ENCODE results near the gene MEGF11.

Gene MEGF11

GRCh38 chr15:66214246-66214645, 39.3 kb downstream of the MEGF11 start:
- no peak for DNase-seq

GRCh38 chr15:66212563-66212921, 41.0 kb downstream of the MEGF11 start:
- no peak for DNase-seq

DNA sequence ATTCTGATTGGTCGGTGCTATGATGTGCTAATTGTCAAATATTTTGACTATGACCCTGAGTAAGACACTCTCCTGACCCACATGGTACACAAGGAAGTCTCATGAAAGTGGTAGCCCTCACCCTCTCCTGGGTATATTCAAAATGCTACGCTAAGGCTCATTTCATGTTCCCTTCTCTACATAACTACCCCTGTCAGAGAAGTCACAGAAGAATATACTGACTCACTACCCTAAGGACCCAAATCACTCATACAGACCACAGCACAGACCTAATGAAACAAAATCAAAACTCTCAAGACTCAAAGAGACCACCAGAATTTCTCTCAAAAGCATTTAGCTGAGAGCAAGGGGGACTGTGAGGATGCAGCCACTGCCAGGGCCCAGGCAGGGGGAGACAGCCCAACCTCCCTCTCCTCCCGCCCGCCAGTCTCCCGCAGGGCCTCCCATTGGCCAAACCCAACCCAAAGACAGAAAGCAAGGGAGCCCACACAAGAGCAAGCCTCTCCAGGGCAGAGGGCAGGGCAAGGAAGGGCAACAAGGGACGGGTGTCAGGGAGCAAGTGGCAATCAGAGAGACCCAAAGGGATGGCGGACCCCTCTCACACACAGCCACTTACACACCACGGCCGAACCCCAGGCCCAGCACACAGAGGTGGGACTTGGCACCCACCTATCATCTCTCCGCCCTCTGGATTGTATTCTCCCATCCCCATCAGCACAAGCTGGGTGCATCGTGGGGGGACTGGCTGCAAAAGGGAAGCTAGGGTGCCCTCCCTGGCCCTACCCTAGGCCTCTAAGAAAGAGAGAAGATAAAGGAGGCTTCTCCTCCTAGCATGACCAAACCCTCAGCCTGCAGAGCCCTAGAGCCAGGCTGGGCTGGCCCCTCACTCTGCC, 41.6 kb downstream of the MEGF11 start:
- DNase-seq, result no peak

DNA sequence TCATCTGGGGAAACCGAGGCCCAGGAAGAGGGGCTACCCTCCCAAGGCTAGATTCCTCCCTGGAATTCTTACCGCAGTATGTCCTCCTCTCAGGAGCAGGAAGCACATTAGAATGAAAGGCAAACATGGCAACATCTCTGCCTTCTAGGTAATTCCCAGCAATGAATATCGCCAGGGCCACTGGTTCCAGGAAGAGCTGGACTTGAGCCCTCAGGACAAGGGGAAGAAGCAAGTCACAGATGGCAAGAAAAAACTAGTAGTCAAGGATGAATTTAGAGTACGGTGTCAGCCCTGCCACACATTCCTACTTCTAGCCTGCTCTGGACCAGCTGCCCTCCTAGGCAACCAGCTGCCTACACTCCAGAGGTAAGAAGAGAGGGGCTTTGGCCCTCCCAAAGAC, 42.9 kb downstream of the MEGF11 start:
- DNase-seq, result no peak

DNA sequence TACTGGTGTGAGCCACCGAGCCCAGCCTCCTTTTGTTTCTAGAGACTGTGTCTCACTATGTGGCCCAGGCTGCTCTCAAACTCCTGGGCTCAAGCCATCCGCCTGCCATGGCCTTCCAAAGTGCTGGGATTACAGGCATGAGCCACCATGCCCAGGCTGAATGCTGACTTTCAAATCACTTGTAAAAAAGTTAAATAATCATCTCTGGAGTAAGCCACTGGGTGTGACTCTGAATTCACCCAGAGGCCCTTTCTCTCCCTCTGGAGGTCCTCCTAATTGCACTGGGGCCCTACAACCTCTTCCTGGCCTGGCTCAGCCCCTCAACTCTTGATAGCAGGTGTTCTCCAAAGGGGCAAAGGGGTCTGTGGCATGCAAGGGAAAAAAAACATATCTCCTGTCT, 54.8 kb downstream of the MEGF11 start:
- DNase-seq, result no peak

- peak; percentile 2 for DNase-seq
These were observed 56.9 kb downstream of the MEGF11 start for GRCh38 chr15:66196602-66197001.

DNA sequence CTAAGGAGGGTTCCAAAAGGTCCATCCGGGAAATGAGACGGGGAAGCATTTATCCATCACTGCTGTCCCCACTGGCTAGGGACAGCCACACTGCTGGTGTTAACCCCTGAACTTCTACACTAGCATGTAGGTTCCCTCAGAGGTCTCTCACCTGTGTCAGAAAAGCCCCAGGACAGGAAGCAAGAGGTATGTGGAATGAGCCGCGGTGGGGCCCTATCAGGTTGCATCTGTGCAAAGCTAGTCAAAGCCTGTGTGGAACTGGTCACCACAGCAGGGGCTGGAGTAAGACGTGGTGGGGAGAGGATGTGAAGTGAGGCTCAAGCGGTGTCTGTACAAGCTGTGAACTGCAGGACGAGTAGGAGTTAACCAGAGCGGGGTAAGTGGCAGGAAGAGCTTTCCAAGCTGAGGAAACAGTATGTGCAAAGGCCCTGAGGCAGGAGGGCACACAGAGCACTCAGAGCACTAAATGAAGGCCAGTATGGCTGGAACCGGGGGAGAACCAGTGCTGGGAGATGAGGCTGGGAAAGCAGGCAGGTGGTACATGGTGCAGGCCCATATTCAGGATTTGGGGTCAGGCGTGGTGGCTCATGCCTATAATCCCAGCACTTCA, 57.8 kb downstream of the MEGF11 start:
- DNase-seq, result no peak

DNA sequence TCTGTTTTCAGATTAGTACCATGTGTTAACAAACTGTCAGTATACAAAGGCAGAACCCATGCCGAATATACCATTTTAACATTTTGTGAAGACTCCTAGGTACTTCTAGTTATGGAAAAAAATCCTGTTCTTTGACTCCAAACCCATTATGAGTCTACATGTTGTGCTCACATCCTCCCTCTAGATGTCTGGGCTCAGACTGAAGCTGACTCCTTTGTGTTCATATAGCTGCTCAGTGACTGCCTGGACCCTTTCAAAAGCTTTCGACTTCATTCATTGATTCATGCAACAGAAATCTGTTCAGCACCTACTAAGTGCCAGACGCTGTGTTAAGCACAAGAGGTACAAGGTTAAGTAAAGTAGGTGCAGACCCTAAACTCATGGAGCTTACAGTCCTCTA, 60.5 kb downstream of the MEGF11 start:
- DNase-seq, result no peak

GRCh38 chr15:66190746-66191145, 62.8 kb downstream of the MEGF11 start:
- DNase-seq, result no peak

- no peak for DNase-seq
These were observed 64.3 kb downstream of the MEGF11 start for GRCh38 chr15:66189291-66189690.

- DNase-seq, result no peak
These were observed 65.1 kb downstream of the MEGF11 start for GRCh38 chr15:66188464-66188863.

DNA sequence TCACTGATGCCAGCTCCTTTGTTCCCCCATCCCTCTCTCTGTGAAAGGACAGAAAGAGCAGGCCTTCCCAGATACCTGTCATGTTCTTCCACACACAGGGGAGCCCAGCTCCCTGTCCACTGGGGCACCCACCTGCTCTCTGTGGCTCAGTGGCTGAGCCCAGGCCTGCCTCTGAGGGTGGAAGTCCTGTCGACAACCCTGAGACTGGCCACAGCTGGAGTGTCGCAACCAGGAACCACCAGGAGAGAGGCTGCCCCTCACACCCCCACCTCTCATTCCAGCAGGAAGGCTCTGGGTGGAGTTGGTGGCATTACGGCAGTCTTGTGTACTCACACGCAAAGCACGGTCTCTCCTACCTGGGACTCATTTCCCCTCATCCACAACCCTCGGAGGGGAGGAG, 66.3 kb downstream of the MEGF11 start:
- DNase-seq, result no peak

- peak; percentile 14 for DNase-seq
These were observed 67.3 kb downstream of the MEGF11 start for GRCh38 chr15:66186049-66186825.

GRCh38 chr15:66184936-66185790, 68.4 kb downstream of the MEGF11 start:
- no peak for DNase-seq

DNA sequence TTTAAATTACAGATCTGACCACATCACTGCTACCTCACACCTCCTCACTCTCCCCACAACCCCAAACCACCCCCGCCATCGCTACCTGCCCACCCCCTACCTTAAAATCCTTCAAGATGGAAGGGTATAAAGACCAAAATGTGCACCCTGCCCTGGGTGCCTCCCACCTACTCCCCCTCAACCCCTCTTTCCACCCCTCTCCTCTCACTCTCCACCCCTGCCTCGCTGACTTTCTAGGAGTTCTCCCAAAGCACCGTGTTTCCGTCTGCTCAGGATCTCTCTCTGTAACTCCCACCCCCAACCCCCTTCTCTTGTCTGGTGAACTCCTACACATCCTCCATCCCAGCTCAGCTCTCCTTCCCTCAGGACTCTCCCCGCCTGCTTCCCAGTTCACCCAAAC, 69.1 kb downstream of the MEGF11 start:
- no peak for DNase-seq

GRCh38 chr15:66180531-66181097, 72.9 kb downstream of the MEGF11 start:
- no peak for DNase-seq

DNA sequence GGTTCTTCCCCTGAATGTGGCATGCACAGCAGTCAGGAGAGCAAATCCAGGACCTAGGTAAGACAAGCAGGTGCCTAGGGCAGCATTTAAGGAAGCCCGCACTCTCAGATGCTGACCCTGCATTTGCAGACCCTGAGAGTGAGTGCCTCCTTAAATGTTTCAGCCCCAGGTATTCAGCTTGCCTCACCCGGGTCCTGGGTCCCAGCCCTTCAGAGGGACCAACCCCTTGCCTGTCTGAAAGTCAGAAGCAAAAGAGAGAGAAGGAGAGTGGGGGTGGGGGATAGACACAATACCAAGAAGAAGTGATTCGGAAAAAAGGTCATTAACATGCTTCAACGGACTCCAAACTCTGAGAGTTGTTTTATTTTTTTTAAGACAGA, 75.0 kb downstream of the MEGF11 start:
- DNase-seq, result no peak

DNA sequence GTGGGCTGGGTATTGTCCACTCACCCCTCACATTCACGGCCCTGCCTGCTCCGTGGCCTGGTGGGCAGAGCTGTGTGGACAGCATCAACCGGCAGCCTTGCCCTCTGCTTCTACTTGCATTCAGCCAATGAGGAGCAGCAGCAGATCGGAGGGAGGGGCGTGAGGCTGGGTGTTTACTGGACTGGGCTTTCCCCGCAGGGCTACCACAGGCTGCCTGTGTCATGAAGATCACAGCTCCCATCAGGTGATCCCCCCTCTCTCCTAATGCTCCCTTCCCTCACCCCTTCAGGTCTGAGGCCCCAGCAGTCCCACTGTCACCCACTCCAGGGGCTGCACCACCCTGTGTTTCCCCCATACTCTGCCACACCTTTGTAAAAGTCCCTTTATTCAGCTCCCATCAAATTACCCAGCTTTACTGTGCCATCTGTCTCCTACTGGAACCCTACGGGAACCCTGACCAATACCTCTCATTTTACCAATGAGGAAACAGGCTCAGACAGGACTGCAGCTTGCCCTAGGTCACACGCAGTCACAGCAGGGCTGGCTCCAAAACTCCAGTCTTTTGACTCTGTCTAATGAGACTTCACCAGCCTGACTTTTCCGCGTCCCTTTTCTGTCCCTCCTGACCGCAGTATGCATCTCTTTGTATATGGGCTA, 81.1 kb downstream of the MEGF11 start:
- DNase-seq, result no peak

- DNase-seq, result no peak
These were observed 81.7 kb downstream of the MEGF11 start for GRCh38 chr15:66171841-66172240.

GRCh38 chr15:66170716-66171115, 82.8 kb downstream of the MEGF11 start:
- no peak for DNase-seq

GRCh38 chr15:66170042-66170441, 83.5 kb downstream of the MEGF11 start:
- no peak for DNase-seq

DNA sequence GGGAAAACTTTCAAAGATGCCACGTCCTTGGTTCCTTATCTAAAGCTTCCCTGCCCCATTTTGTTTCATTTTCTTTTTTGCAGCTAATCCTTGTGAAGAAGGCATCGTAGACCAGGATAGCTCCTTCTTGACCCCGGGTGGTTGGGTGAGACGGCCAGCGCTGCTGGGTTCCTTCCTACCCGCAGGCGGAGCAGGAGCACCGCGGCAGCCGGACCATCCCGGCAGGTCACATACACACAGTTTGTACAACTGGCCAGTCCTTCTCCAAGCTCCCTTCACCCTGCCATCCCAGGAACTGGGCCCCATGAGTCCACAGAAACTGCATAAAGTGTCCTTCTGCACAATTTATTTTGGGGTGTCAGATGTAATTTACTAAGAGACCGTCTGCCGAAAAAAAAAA, 83.9 kb downstream of the MEGF11 start:
- no peak for DNase-seq

Data from fibroblast of skin of back (primary cell).